Right atrium auricular region (tissue), 2 donors: ENCODE measurements around the gene TRAF2. TPM values are rescaled to one million over a fixed set of nuclear protein-coding genes. Genes with fewer than 3 reads are reported as not detected.
"Not testable (repeated sequence)": the region's sequence is repeated elsewhere in the genome, so short reads cannot be mapped to it uniquely, and the experiment has no call there.

Experiments
- DNase-seq: peaks from one replicate; pipeline ENCODE4 v3.0.0-alpha.2; 2019; ENCODE audit warnings: low spot score
- H3K27ac ChIP-seq, 2 donors: fragments of 200-600 bp; sonication (generic); 1 replicate in 1 of 2; 2 replicates in 1 of 2; pipeline ENCODE4 v1.5.1; 2016 to 2019
- H3K27me3 ChIP-seq, 2 donors: fragments of 200-600 bp; sonication (generic); one replicate each; pipeline versions ENCODE4 v1.5.1 to v1.6.0; 2017 to 2019
- H3K36me3 ChIP-seq: fragments of 200-600 bp; sonication (generic); one replicate; pipeline ENCODE4 v1.5.1; 2016
- H3K4me1 ChIP-seq, 2 donors: fragments of 200-600 bp; sonication (generic); one replicate each; pipeline versions ENCODE4 v1.5.1 to v1.6.0; 2017 to 2019
- H3K4me3 ChIP-seq, 2 donors: fragments of 200-600 bp; sonication (generic); 1 replicate in 1 of 2; 2 replicates in 1 of 2; pipeline ENCODE4 v1.5.1; 2017 to 2019; ENCODE audit warnings: mild to moderate bottlenecking in 1 of 2, moderate library complexity in 1 of 2
- H3K9me3 ChIP-seq, 2 donors: fragments of 200-600 bp; sonication (generic); one replicate each; pipeline ENCODE4 v1.5.1; 2019
- total RNA-seq, 2 donors: library from RNA; depleted of rRNA; stranded (reverse); fragments of >200 nt; gene quantifications; one replicate each; pipeline ENCODE4 v1.1.0, GENCODE V29; 2016
- TF ChIP-seq, protein P1 (sequence below), 2 donors: fragments of 200-600 bp; sonication (generic); IDR thresholded peaks; one replicate each; pipeline ENCODE4 v1.5.1; 2019; ENCODE audit warnings: antibody characterized with exemption in 2 of 2

TRAF2 gene
- total RNA-seq, 2 donors from 2014 or later, result 1.9 to 4.1 TPM

DNA sequence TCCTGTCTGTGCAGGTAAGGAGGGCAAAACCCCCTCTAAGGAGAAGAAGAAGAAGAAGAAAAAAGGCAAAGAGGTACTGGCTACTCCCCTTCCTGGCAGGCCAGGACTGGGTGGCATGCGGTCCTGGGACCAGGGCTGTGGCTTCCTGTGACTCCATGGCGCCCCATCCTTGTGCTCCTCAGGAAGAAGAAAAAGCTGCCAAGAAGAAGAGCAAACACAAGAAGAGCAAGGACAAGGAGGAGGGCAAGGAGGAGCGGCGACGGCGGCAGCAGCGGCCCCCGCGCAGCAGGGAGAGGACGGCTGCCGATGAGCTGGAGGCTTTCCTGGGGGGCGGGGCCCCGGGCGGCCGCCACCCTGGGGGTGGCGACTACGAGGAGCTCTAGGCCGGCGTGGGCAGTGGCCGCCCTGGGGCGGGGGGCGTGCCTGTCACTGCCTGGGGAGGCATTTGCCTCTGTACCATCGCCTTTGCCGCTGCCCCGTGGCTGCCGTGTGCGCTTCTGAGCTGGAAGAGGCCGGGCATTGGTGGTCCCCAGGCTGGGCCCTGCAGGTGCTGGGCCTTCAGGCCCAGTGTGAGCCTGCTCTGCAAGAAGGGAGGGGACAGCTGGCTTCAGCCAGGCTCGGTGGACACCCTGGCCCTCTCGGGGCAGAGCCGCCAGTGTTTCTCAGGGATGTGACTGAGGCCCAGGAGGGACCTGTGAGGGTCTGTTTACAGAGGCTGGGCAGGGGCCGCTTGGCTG is 46.0 kb upstream of the TRAF2 start:
- Histone ChIP-seq H3K4me1 (peaks cover 0 to 44% of the 10 kb centered on the region in 2 donors), H3K27ac (no peak overlapping the region), H3K27me3 (no peaks in the 10 kb centered on the region), H3K36me3 (peaks cover 19% of the 10 kb centered on the region), H3K4me3 (no peak overlapping the region), H3K9me3 (no peaks in the 10 kb centered on the region)
- TF ChIP-seq, protein P1, sequence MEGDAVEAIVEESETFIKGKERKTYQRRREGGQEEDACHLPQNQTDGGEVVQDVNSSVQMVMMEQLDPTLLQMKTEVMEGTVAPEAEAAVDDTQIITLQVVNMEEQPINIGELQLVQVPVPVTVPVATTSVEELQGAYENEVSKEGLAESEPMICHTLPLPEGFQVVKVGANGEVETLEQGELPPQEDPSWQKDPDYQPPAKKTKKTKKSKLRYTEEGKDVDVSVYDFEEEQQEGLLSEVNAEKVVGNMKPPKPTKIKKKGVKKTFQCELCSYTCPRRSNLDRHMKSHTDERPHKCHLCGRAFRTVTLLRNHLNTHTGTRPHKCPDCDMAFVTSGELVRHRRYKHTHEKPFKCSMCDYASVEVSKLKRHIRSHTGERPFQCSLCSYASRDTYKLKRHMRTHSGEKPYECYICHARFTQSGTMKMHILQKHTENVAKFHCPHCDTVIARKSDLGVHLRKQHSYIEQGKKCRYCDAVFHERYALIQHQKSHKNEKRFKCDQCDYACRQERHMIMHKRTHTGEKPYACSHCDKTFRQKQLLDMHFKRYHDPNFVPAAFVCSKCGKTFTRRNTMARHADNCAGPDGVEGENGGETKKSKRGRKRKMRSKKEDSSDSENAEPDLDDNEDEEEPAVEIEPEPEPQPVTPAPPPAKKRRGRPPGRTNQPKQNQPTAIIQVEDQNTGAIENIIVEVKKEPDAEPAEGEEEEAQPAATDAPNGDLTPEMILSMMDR (IDR thresholded peaks at IDR 0.05), result no peak
- no peak for DNase-seq

DNA sequence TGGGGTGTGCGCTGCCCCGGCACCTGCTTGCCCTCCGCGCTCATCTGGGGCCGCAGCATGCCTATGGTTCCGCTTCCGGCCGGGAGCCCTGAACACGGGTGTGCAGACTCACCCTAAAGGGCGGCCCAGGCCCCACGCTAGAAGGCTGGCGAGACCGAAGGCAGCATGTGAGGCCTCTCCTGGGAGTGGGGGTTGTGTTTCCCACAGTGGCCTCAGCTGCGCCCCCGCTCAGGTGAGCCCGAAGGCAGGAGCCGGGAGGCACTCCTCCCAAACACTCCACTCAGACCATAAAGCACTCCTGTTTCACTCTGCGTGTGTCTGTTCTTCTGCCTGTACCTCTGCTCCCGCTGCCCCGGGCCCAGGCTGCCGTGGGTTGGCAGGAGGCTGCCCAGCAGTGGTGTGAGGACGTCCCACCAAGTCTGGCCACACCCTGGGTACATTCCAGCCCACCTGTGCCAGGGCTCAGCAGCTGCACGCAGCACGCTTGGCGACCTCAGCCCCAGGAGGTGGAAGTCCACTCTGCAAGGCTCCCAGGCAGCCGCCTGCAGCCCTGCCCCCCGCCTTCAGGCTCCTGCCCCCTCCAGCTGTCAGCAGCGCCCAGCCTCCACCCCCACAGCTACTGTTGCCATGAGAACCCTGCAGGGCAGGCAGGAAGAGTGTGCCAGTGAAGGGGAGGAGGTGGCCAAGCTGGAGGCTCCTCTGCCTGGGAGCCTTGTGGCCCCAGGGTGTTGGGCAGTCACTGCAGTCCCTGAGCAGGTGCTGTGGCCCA is 45.3 kb upstream of the TRAF2 start:
- DNase-seq, result no peak
- Histone ChIP-seq H3K9me3 (no peaks in the 10 kb centered on the region), H3K27me3 (no peaks in the 10 kb centered on the region), H3K4me1 (peaks cover 0 to 44% of the 10 kb centered on the region in 2 donors), H3K4me3 (no peak overlapping the region), H3K36me3 (peaks cover 13% of the 10 kb centered on the region), H3K27ac (peak overlapping the region in 1 of 2 donors; percentile 87)
- TF ChIP-seq, protein P1 (IDR thresholded peaks at IDR 0.05), result no peak

DNA sequence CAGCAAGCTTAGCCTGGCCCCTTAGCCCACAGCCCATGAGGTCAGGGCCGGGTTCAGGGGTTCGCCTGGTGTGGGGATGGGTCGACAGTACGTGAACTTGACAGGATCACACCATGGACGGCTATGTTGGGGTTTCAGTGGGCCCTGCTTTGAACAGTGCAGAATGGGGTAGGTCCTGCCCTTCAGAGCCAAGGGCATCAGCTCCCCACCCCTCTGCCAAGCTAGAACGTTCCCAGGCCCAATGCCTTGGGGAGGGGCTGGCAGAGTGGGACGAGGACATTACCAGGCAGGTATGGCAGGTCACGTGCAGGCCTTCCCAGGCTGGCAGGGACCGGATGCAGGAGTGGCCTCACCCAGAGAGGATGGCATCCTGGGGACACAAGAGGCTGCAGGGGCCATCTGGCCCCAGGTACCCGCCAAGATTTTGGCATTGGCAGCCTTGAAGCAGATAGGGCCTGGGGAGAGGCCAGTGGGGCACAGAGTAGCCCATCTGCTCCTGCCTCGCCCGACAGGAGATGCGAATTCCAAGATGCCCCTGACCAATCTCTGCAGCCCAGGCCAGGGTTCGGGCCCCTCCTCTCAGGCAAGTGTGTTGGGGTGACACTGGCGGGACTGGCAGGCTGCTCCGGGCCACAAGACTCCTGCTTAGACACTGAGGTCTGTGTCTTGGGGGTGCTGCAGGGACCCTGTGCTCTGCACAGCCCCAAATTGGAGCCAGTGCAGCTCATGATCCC is 44.5 kb upstream of the TRAF2 start:
- H3K4me3 ChIP-seq, result peak overlapping the region in 1 of 2 donors; percentile 54
- H3K27me3 ChIP-seq, result not testable (repeated sequence)

DNA sequence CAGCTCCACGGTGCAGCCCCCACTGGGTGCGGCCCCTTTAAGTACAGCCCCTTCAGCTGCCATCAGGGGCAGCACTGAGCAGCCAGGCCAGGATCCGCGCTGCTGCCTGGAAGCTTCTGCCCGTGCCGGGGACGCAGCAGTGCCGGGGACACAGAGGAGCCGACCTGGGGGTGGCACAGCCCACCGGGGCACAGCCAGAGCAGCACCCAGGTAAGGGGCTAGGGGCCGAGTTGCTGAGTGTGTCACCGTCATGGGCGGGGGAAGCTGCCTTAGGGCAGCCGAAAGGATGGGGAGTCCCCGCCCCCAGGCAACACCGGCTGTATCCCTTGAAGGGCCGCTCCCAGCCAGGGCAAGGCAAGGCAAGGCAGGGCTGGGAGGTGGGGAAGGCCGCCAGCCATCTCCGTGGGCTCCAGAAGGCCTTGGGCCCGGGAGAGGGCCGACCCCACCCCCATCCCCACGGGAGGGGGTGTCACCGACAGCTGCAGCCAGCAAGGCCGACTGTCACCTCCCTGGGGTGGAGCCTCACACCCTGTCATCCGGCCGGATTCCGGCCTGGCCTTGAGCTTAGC is 43.9 kb upstream of the TRAF2 start, which contains the start of gene AJM1:
TSS of gene AJM1 (plus strand) at position 99 of the 569 bp plus-strand sequence. CDS start 1,937 bp downstream, outside the sequence.
- peak; percentile 74 for DNase-seq

More for the DNA sequence above, 44.5 kb upstream of the TRAF2 start:
- not testable (repeated sequence) for DNase-seq, H3K36me3 ChIP-seq, H3K9me3 ChIP-seq
- H3K4me1 ChIP-seq, result peaks cover 0 to 50% of the 10 kb centered on the region in 2 donors
- H3K27ac ChIP-seq, result peak overlapping the region in 1 of 2 donors; percentile 87

DNA sequence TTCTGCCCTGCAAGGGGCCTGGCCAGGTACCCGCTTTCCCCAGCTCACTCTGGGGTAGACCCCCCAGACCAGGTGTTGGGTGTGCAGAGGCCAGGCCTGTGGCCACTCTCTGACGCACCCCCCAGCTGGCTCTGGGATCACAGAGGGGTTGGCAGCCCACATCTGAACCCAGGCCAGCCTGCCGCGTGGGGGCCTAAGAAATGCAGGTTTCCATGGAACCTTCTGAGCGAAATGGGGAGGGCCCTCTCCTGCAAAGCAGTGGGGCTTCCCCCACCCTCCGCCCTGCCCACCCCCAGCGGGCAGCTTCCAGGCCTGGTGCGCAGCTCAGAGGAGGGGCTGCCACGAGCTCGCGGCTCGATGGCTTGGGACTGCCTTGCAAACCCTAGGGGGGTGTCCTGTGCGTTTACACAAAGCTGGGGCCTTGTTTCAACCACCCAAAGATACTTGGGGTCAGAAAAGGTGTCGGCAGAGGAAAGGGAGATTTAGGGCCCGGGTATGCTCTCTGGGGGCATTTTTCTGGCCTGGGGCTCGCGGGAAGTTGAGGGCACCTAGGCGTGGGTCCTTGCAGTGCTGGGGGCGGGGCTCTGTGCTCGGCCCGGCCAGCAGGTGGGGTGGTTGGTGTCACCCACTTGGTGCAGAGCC is 43.0 kb upstream of the TRAF2 start:
- peak overlapping the region in 1 of 2 donors; percentile 54 for H3K4me3 ChIP-seq
- H3K36me3 ChIP-seq, DNase-seq, H3K9me3 ChIP-seq, H3K27me3 ChIP-seq: not testable (repeated sequence)
- H3K4me1 ChIP-seq, result peaks cover 0 to 64% of the 10 kb centered on the region in 2 donors
- peak overlapping the region; percentile 81 to 87 for H3K27ac ChIP-seq

More for the DNA sequence above, 43.9 kb upstream of the TRAF2 start, which contains the start of gene AJM1:
- H3K4me1 ChIP-seq, result peaks cover 0 to 56% of the 10 kb centered on the region in 2 donors
- TF ChIP-seq, protein P1 (IDR thresholded peaks at IDR 0.05), result peak; percentile 86 to 94
- H3K36me3 ChIP-seq, H3K9me3 ChIP-seq, H3K27me3 ChIP-seq: not testable (repeated sequence)
- peak within 1 kb of the TSS; percentile 54 to 55 for H3K4me3 ChIP-seq
- peak within 1 kb of the TSS; percentile 81 to 87 for H3K27ac ChIP-seq
